Measurements from ENCODE around the gene CELA3B. TPM values are rescaled to one million over a fixed set of nuclear protein-coding genes. Genes with fewer than 3 reads are reported as not detected.
A peak's percentile ranks its signal among the peaks of the same experiment; 100 is the strongest.

The CELA3B gene
- total and polyA plus RNA-seq, 2 of the 13 experiments (the other 11 are each of a cell fraction or from before 2014, with no cell fraction given): 0.34 TPM; not detected in 1

GRCh38 chr1:21955058-21955457, 21.8 kb upstream of the CELA3B start:
- H3K36me3 ChIP-seq (replicated peaks in 1 of 2; ENCODE audit: control insufficient read depth in 1 of 2, insufficient read depth in 2 of 2, low read length in 2 of 2): no peaks in the 10 kb centered on the region
- TF ChIP-seq MAFK (conservative IDR thresholded peaks at IDR 0.05 in 1 of 2, IDR thresholded peaks at IDR 0.05 in 1 of 2; ENCODE audit: low read length in 2 of 2): no peak
- TF ChIP-seq ZNF263 (CRISPR knock-in tag; IDR thresholded peaks at IDR 0.05): peak; percentile 62; the same call in 1 of the 2 replicates
- TF ChIP-seq ZEB1 (IDR thresholded peaks at IDR 0.05; ENCODE audit: insufficient replicate concordance, low read depth): no peak
- no peak for TF ChIP-seq ZNF484 (CRISPR knock-in tag; IDR thresholded peaks at IDR 0.05; ENCODE audit: borderline replicate concordance, low read depth)
- no peak for TF ChIP-seq ZNF574 (CRISPR knock-in tag; IDR thresholded peaks at IDR 0.05)
- no peak for TF ChIP-seq RFX3 (CRISPR knock-in tag; IDR thresholded peaks at IDR 0.05)
- TF ChIP-seq TBX2 (CRISPR knock-in tag; IDR thresholded peaks at IDR 0.05; ENCODE audit: borderline replicate concordance): no peak
- TF ChIP-seq HNRNPLL (IDR thresholded peaks at IDR 0.05; ENCODE audit: low read depth, low read length, poor library complexity, severe bottlenecking): peak; percentile 34
- no peaks in the 10 kb centered on the region for H4K20me1 ChIP-seq (ENCODE audit: insufficient read depth, low read length)
- H3K9ac ChIP-seq (ENCODE audit: insufficient read depth, low read depth, low read length): no peak overlapping the region
- FAIRE-seq: no peak
- ChIA-PET POLR2A (interaction anchor here (0.6 to 1.2 kb wide), 3 partner anchors 13 to 285 kb away, joined by 3 to 6 read pairs (median 3); no protein-coding TSS in a partner anchor), CTCF (ENCODE audit: low intra/inter-chr PET ratio, low total read pairs) (no interaction called here)
- no peak overlapping the region for H3K27ac ChIP-seq (ENCODE audit: extremely low read length, insufficient read depth, low read length)
- DNase-seq (ENCODE audit: low spot score): no peak
- H3K4me3 ChIP-seq (replicated peaks in 1 of 3; ENCODE audit: insufficient read depth in 1 of 3, low read depth in 2 of 3, low read length in 3 of 3): peak overlapping the region in 1 of 3 experiments; percentile 51; a peak in 1 of 6 replicates
- peaks cover 46% of the 10 kb centered on the region for H3K4me1 ChIP-seq (ENCODE audit: insufficient read depth, low read length)
- 37% methylated on average over 5 of the region's 16 CpGs for whole genome bisulfite sequencing (ENCODE audit: low lambda C conversion rate)
- H3K27me3 ChIP-seq (ENCODE audit: control insufficient read depth in 1 of 2, insufficient read depth in 2 of 2, low read length in 2 of 2): peaks cover 2 to 31% of the 10 kb centered on the region in 2 experiments; a peak in 4 of 5 replicates
- no peak overlapping the region for H2AFZ ChIP-seq (ENCODE audit: low read length)
- peak; percentile 33 for ATAC-seq
- H3K4me2 ChIP-seq (ENCODE audit: low read depth, low read length): peak overlapping the region; percentile 85
- intact Hi-C loops (cut with micrococcal nuclease; ENCODE audit: unreplicated experiment) (no loop called here), in situ Hi-C loops (cut with HindIII; ENCODE audit: extremely low pct_ligation_motif_present, low pct_unique_long_range_greater_than_20kb) (loop anchor here (5.0 kb wide), 1 partner anchor 43 kb away; no protein-coding TSS in a partner anchor)
- H3K9me3 ChIP-seq (ENCODE audit: low read length): no peaks in the 10 kb centered on the region
- H3K79me2 ChIP-seq (ENCODE audit: insufficient read depth, low read length): no peaks in the 10 kb centered on the region
- no TSS peak for BruUV-seq (replicated peaks)

Data from HepG2 (cell line).